Right renal pelvis (tissue), 4 donors: ENCODE measurements around the gene C5orf58. TPM values are rescaled to one million over a fixed set of nuclear protein-coding genes. Genes with fewer than 3 reads are reported as not detected.
A peak's percentile ranks its signal among the peaks of the same experiment; 100 is the strongest.
"Not testable (repeated sequence)": the region's sequence is repeated elsewhere in the genome, so short reads cannot be mapped to it uniquely, and the experiment has no call there.

ENCODE experiments used
- DNase-seq, 4 donors: peaks; one replicate each; pipeline ENCODE4 v3.0.0-alpha.2; 2013; ENCODE audit warnings: low read depth in 4 of 4, low spot score in 3 of 4, missing footprints in 1 of 4
- polyA plus RNA-seq, 4 donors: library from polyadenylated mRNA; unstranded; fragments of 120-200 nt; gene quantifications; one replicate each; pipeline ENCODE4 v1.2.1, GENCODE V29; 2013; ENCODE audit not compliant: insufficient read length in 4 of 4

The C5orf58 gene
- polyA plus RNA-seq, 4 donors: 0.16 to 0.21 TPM; not detected in 2

GRCh38 chr5:170223360-170223759 is 9.4 kb upstream of the C5orf58 start:
- DNase-seq: no peak

GRCh38 chr5:170223906-170224305 is 8.9 kb upstream of the C5orf58 start:
- no peak for DNase-seq

DNA sequence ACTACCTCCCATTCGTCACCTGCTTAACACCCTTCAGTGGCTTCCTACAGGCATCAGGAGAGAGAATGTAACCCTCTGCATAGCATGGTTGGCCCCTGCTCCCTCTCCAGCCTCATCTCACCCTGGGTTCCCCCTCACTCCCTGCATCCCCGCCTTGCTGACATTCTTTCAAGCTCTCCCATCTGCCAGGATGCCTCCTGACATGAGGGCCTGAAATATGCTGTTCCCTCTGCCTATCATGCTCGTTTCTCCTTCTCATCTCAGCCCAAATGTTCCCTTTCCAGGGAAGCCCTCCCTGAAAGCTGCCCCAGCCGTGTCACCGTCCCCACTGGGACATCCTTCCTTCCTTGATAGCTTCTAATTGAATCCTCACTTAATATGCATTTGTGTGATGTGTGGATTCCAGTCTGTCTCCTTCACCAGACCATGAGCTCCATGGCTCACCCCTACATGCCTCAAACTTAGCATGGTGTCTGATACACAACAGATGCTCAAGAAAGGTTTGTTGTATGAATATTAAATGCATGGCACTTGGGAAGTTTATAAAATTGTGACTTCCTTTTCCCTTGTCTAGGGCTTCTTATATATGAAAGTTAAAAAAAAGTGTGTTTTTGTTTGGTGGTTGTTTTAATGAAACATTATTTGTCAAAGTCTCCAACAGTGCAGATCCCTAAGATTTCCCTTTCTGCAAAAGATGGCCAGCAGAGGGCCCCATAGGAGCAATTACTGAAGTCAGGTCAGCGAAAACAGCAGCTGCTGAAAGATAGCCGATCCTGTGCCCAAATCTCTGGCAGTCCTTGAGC is 7.3 kb upstream of the C5orf58 start:
- DNase-seq: peak; percentile 60 to 69 (median 66)

DNA sequence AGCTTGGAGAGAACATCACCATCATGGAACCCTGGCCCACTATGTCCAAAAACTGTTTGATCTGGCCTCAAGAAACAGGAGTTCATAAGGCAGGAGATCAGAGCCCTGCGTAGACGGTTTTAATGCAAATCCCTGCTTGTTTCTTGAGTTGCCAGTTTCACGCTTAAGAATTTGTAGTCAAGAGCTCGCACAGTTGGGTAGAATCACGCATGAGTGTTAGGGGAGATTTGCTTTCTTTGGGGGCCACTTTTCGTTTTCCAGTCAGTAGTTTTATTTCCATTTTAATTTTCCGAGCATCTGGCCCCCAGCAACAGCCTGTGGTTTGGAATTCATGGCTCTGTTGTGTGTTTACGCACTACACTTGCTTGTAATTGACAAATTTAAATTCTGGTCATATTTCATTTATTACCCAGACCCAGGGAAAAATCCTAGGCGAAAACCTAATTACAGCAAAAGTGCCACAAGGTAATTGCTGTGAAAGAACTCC is 6.6 kb upstream of the C5orf58 start:
- no peak for DNase-seq

- no peak for DNase-seq
These were observed 6.1 kb upstream of the C5orf58 start for GRCh38 chr5:170226661-170227060.

DNA sequence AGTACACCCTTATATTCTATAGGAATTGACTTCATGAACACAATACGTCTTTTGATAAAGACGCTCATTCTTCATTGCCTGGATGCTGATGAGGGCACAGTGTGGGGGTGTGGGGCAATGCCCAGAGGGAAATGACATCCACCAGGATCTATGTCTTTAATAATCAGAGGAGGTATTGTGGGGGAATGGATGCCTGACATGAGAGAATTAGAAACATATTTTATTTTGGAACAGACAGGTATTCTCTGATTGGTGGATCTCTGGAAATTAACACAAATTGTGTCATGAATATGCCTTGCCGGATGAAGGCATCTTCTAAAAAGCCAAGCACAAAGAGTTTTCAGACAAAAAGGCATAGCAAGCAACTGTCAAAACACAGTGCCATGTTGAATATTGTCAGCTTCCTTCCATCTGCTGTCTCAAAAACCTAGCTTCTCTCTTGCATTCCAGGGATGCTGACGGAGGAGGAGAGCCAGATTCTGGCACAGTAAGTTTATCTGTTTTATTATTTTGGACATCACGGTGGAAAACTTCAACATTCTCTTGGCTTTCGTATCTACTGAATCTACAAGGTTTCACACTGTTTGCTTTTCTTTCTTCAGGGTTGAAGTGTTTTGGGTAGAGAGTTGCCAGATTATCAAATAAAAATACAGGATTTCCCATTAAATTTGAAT is 3.9 kb upstream of the C5orf58 start:
- no peak for DNase-seq

GRCh38 chr5:170233358-170233892 is 640 bp downstream of the C5orf58 start:
- no peak for DNase-seq

DNA sequence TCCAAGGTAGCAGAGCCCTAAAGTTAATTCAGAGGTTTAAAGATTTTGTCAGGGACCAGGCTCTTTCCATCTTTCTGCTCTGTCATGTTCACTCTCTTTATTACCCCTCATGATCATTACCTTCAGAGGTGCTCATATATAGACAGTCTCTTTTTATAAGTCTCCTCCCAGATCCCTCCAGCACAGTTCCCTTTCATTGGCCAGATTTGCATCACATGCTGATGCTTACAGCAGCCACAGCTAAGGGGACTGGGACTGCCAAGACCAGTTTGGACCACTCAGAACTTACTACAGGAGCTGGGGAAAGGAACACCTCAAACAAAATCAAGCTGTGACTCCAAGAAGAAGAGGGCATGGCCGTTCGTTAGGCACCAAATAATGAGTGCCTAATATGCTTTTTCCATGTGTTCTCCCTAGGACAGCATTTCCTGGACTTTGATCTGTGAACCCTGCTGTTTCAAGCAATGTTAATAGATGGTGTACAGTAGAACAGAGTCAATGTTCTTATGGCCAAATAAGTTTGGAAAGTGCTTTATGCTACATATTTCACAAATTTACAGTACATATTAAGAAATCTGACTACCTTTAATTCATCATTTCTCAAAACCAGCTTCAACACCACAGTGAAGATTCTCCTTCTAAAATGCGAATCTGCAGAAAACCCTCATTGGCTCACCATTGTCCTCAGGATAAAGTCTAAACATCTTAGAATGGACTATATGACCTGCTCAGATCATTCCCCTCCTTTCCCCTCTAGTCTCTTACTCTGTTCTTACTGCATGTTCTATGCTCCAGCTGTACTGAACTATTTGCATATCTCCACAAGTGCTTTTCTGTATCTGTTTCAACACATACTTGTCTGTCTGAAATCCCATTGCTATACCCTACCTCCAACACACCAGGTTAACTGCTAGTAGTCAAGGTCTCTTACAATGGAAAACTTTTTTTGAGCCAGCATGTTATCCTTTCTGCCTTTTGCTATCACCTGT is 3.4 kb downstream of the C5orf58 start:
- DNase-seq: no peak

DNA sequence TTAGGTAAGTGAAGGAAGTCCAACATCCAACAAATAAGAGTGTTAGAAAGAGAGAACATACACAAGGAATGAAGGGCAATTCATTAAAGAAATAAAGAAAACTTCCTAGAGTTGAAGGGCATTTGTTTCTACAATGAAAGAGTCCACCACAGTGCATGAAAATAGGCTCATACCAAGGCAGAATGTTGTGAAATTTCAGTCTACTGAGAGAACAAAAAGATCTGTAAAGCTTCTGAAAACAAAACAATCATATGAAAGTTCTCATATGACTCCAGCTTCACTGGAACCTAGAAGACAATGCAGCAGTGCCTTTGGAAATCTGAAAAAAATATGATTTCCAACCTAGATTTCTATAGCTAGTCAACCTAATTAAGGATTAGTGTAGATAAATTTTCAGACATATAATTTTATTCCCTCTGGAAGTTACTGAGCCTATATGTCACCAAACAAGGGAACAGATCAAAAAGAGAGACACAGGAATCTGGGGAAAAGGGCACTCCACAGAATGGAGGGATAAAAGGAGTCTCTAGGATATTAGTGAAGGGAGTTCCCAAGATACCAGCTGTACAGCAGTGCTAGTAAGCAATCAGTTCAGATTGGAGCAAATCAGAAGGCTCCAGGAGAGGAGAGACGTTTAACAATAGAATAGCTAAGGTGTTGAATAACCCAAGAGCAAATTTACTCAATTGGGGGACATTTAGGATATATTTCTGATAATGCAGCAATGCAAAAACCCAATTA is 5.8 kb downstream of the C5orf58 start:
- DNase-seq: no peak

DNA sequence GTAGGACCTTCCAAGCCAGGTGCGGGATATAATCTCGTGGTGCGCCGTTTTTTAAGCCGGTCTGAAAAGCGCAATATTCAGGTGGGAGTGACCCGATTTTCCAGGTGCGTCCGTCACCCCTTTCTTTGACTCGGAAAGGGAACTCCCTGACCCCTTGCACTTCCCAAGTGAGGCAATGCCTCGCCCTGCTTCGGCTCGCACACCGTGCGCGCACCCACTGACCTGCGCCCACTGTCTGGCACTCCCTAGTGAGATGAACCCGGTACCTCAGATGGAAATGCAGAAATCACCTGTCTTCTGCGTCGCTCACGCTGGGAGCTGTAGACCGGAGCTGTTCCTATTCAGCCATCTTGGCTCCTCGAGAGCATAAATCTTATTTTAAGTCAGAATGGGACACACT is 12.7 kb downstream of the C5orf58 start:
- not testable (repeated sequence) for DNase-seq

DNA sequence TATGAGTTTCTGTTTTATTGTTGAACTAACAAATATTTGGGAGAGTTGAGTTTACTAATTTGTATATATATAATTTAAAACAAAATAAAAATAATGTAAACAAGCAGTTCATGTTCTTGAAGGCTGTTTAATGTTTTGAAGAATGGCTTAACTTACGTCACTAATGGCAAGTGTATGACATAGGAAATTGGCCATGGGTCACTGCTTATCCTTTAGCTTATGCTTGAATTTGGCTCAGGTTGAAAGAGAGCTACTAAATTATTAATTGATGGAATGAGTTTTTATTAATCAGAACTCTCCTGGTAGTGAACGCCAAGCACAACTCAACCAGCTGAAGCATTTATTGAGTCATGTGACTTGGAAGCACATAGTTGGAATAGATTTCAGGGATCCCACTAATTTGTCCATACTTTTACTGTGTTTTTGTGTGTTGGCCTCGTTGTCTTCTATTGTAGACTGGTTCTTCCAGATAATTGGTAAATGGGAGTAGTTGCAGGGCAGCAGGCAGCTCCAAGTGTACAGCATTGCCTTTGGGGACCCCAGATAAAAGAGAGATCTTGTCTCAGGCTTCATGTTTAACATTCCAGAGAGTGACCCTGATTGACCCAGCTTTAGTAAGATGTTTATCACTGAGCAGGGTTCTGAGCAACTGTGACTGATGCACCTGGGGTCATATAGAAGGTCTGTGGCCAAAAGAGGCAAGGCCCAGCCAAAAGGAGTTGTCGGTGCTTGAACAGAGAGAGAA is 13.5 kb downstream of the C5orf58 start:
- DNase-seq: no peak

GRCh38 chr5:170247363-170247762 is 14.6 kb downstream of the C5orf58 start:
- DNase-seq: no peak

DNA sequence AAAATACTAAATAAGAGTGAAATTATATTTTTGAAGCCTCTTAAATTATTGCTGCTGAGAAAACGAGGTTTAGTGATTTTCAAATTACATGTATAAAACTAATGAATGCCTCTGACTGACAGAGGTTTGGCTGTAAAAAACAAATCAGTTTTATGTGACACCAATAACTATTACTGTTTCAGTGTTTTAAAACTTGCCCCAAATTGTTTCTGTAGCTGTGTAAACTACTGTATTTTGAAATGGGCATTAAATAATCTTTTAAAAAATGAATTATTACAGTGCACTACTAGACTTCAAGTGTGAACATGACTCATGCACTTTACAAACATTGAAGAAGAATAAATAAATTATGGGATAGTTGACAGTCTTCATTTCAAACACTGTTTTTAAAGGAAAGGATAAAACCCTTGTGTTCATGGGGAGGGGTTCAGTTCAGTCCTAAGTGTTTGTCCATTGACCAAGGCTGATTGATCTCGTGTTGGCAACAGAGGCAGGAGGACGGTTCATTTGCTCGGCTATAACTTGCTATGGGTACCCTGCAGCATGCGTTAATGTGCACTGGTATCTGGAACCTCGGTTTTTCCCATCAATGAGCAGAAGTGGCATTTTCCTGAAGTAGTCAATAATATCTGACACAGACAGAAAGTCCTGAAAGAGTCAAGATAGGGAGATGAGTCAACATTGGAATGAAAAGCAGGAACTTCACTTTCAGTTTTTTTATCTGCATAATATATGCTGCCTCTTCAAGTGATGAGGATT is 15.6 kb downstream of the C5orf58 start:
- DNase-seq: no peak

GRCh38 chr5:170248931-170249227 is 16.1 kb downstream of the C5orf58 start:
- not testable (repeated sequence) for DNase-seq

DNA sequence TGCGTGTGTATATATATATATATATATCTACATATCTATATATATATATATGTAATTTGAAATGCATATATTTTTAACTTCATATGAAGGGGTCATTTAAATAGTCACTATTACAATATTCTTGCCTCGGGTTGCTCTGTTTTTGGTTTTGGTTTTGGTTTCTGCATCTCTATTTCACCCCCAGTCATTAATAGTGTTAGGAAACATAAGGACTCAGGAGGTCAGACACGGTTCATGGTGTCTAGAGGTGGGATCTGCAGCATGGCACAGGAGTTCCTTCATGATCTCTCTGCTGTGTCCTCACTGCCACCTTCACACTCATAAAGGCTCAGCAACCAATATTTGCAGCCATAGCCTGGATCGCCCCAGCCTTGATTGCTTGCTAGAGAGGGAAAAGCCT is 16.6 kb downstream of the C5orf58 start:
- no peak for DNase-seq

GRCh38 chr5:170250810-170251317 is 18.1 kb downstream of the C5orf58 start:
- no peak for DNase-seq

DNA sequence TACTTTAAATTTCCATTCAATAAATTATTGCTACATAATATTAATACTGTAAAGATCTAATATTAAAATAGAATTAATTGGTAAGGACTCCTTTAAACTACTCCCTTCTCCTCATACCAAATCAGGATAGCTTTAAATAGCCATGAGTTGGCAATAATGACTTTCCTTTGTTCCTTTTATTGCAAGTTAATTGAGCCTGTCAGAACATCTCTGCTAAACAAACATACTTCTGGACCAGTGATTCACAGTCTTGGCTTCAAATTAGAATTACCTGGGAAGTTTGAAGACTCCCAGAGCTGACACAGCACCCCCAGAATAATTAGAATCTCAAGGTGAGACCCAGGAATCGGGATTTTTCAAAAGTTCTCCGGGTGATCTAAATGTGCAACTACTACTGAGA is 18.7 kb downstream of the C5orf58 start:
- DNase-seq: no peak

DNA sequence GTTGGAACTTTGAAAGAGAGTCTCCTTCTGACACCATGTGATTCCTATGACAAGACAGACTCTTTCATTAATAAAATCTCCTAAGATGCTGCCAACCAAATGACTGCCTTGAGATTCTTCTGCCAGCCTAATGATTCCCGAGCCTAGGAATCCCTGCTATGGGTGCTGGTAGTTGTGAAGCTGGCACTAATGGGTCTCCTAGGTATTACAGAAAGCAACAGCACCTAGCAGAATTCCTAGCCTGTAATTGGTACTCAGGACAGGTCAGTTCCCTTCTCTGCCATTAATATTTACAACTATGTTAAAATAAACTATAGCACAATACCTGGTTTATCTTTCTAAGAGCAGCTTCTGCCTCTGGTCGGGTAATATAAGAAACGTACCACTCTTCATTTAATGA is 19.3 kb downstream of the C5orf58 start:
- no peak for DNase-seq
